Measurements from ENCODE around the gene PRKRA. TPM values are rescaled to one million over a fixed set of nuclear protein-coding genes. Genes with fewer than 3 reads are reported as not detected.

Gene PRKRA
- 102 TPM for polyA plus RNA-seq (2013, experiment 1 of 4)
- polyA plus RNA-seq (2013, experiment 2 of 4), result 104 TPM
- polyA plus RNA-seq (2013, experiment 3 of 4), result 81.3 TPM
- polyA plus RNA-seq (2013, experiment 4 of 4), result 89.4 TPM

- Histone ChIP-seq H3K4me3 (ENCODE audit: insufficient read depth, low read depth, low read length) (peak within 1 kb of the TSS; percentile 73), H3K36me3 (ENCODE audit: control insufficient read depth, insufficient read depth, low read length) (peaks cover 21% of the 10 kb centered on the region), H3K4me1 (ENCODE audit: control insufficient read depth, insufficient read depth, low read length) (peaks cover 15% of the 10 kb centered on the region), H3K27me3 (ENCODE audit: control insufficient read depth, insufficient read depth, low read length, poor library complexity, severe bottlenecking) (no peaks in the 10 kb centered on the region), H3K9me3 (ENCODE audit: control insufficient read depth, low read length) (no peaks in the 10 kb centered on the region), H3K27ac (ENCODE audit: insufficient read depth, low read depth, low read length, poor library complexity, severe bottlenecking) (peak within 1 kb of the TSS; percentile 100)
- WGBS, 2 experiments, result 5 to 6% methylated on average over 76 of the region's 76 CpGs
Observed at GRCh38 chr2:178450774-178451525, at the start of gene PRKRA, which contains the start of gene PJVK. TSS of gene PRKRA (minus strand) at chr2:178451175. CDS start at chr2:178451030, 145 bp downstream. TSS of gene PJVK (plus strand) at chr2:178451378. CDS start at chr2:178453410, 2,032 bp downstream.

- H3K27ac ChIP-seq (ENCODE audit: insufficient read depth, low read depth, low read length, poor library complexity, severe bottlenecking), result no peak overlapping the region
- H3K4me1 ChIP-seq (ENCODE audit: control insufficient read depth, insufficient read depth, low read length), result no peaks in the 10 kb centered on the region
- peaks cover 17% of the 10 kb centered on the region for H3K36me3 ChIP-seq (ENCODE audit: control insufficient read depth, insufficient read depth, low read length)
- H3K9me3 ChIP-seq (ENCODE audit: control insufficient read depth, low read length), result no peaks in the 10 kb centered on the region
- H3K4me3 ChIP-seq (ENCODE audit: insufficient read depth, low read depth, low read length), result no peak overlapping the region
- no peaks in the 10 kb centered on the region for H3K27me3 ChIP-seq (ENCODE audit: control insufficient read depth, insufficient read depth, low read length, poor library complexity, severe bottlenecking)
- 98% methylated on average over 3 of the region's 3 CpGs for WGBS, 2 experiments
Observed at GRCh38 chr2:178499640-178500039, 48.7 kb upstream of the PRKRA start.

- no peaks in the 10 kb centered on the region for H3K4me1 ChIP-seq (ENCODE audit: control insufficient read depth, insufficient read depth, low read length)
- no peaks in the 10 kb centered on the region for H3K27me3 ChIP-seq (ENCODE audit: control insufficient read depth, insufficient read depth, low read length, poor library complexity, severe bottlenecking)
- no peaks in the 10 kb centered on the region for H3K9me3 ChIP-seq (ENCODE audit: control insufficient read depth, low read length)
- no peak overlapping the region for H3K27ac ChIP-seq (ENCODE audit: insufficient read depth, low read depth, low read length, poor library complexity, severe bottlenecking)
- no peak overlapping the region for H3K4me3 ChIP-seq (ENCODE audit: insufficient read depth, low read depth, low read length)
- peaks cover 18% of the 10 kb centered on the region for H3K36me3 ChIP-seq (ENCODE audit: control insufficient read depth, insufficient read depth, low read length)
Observed at GRCh38 chr2:178498137-178498536, 47.2 kb upstream of the PRKRA start.

GRCh38 chr2:178496049-178496448 is 45.1 kb upstream of the PRKRA start:
- Histone ChIP-seq H3K36me3 (ENCODE audit: control insufficient read depth, insufficient read depth, low read length) (peaks cover 9% of the 10 kb centered on the region), H3K27ac (ENCODE audit: insufficient read depth, low read depth, low read length, poor library complexity, severe bottlenecking) (no peak overlapping the region), H3K4me3 (ENCODE audit: insufficient read depth, low read depth, low read length) (no peak overlapping the region), H3K9me3 (ENCODE audit: control insufficient read depth, low read length) (no peaks in the 10 kb centered on the region), H3K4me1 (ENCODE audit: control insufficient read depth, insufficient read depth, low read length) (no peaks in the 10 kb centered on the region), H3K27me3 (ENCODE audit: control insufficient read depth, insufficient read depth, low read length, poor library complexity, severe bottlenecking) (no peaks in the 10 kb centered on the region)
- 95 to 98% methylated on average over 4 of the region's 4 CpGs for WGBS, 2 experiments

- Histone ChIP-seq H3K27ac (ENCODE audit: insufficient read depth, low read depth, low read length, poor library complexity, severe bottlenecking) (no peak overlapping the region), H3K36me3 (ENCODE audit: control insufficient read depth, insufficient read depth, low read length) (peaks cover 4% of the 10 kb centered on the region), H3K4me1 (ENCODE audit: control insufficient read depth, insufficient read depth, low read length) (no peaks in the 10 kb centered on the region), H3K4me3 (ENCODE audit: insufficient read depth, low read depth, low read length) (no peak overlapping the region), H3K9me3 (ENCODE audit: control insufficient read depth, low read length) (no peaks in the 10 kb centered on the region), H3K27me3 (ENCODE audit: control insufficient read depth, insufficient read depth, low read length, poor library complexity, severe bottlenecking) (no peaks in the 10 kb centered on the region)
- WGBS, 2 experiments, result 94 to 95% methylated on average over 6 of the region's 6 CpGs
Observed at GRCh38 chr2:178491612-178492011, 40.6 kb upstream of the PRKRA start.

GRCh38 chr2:178485356-178485755 is 34.4 kb upstream of the PRKRA start:
- peaks cover 13% of the 10 kb centered on the region for H3K4me1 ChIP-seq (ENCODE audit: control insufficient read depth, insufficient read depth, low read length)
- no peaks in the 10 kb centered on the region for H3K9me3 ChIP-seq (ENCODE audit: control insufficient read depth, low read length)
- H3K27ac ChIP-seq (ENCODE audit: insufficient read depth, low read depth, low read length, poor library complexity, severe bottlenecking), result no peak overlapping the region
- no peaks in the 10 kb centered on the region for H3K36me3 ChIP-seq (ENCODE audit: control insufficient read depth, insufficient read depth, low read length)
- H3K27me3 ChIP-seq (ENCODE audit: control insufficient read depth, insufficient read depth, low read length, poor library complexity, severe bottlenecking), result no peaks in the 10 kb centered on the region
- 94 to 98% methylated on average over 3 of the region's 3 CpGs for WGBS, 2 experiments
- no peak overlapping the region for H3K4me3 ChIP-seq (ENCODE audit: insufficient read depth, low read depth, low read length)

- peaks cover 13% of the 10 kb centered on the region for H3K4me1 ChIP-seq (ENCODE audit: control insufficient read depth, insufficient read depth, low read length)
- H3K27me3 ChIP-seq (ENCODE audit: control insufficient read depth, insufficient read depth, low read length, poor library complexity, severe bottlenecking), result peaks cover 2% of the 10 kb centered on the region
- H3K9me3 ChIP-seq (ENCODE audit: control insufficient read depth, low read length), result no peaks in the 10 kb centered on the region
- no peak overlapping the region for H3K4me3 ChIP-seq (ENCODE audit: insufficient read depth, low read depth, low read length)
- H3K36me3 ChIP-seq (ENCODE audit: control insufficient read depth, insufficient read depth, low read length), result no peaks in the 10 kb centered on the region
- 93% methylated on average over 6 of the region's 6 CpGs for WGBS, 2 experiments
- H3K27ac ChIP-seq (ENCODE audit: insufficient read depth, low read depth, low read length, poor library complexity, severe bottlenecking), result no peak overlapping the region
Observed at GRCh38 chr2:178484245-178485041, 33.5 kb upstream of the PRKRA start.

GRCh38 chr2:178482437-178482836 is 31.5 kb upstream of the PRKRA start:
- Histone ChIP-seq H3K36me3 (ENCODE audit: control insufficient read depth, insufficient read depth, low read length) (no peaks in the 10 kb centered on the region), H3K4me1 (ENCODE audit: control insufficient read depth, insufficient read depth, low read length) (peaks cover 13% of the 10 kb centered on the region), H3K4me3 (ENCODE audit: insufficient read depth, low read depth, low read length) (no peak overlapping the region), H3K9me3 (ENCODE audit: control insufficient read depth, low read length) (no peaks in the 10 kb centered on the region), H3K27ac (ENCODE audit: insufficient read depth, low read depth, low read length, poor library complexity, severe bottlenecking) (no peak overlapping the region), H3K27me3 (ENCODE audit: control insufficient read depth, insufficient read depth, low read length, poor library complexity, severe bottlenecking) (peaks cover 8% of the 10 kb centered on the region)
- 88 to 89% methylated on average over 4 of the region's 4 CpGs for WGBS, 2 experiments

GRCh38 chr2:178480227-178481181 is 29.5 kb upstream of the PRKRA start, which contains the start of gene PLEKHA3:
TSS of gene PLEKHA3 (plus strand) at chr2:178480457. CDS start at chr2:178480870, 413 bp downstream.
- Histone ChIP-seq H3K27me3 (ENCODE audit: control insufficient read depth, insufficient read depth, low read length, poor library complexity, severe bottlenecking) (peaks cover 8% of the 10 kb centered on the region), H3K4me3 (ENCODE audit: insufficient read depth, low read depth, low read length) (peak within 1 kb of the TSS; percentile 81), H3K9me3 (ENCODE audit: control insufficient read depth, low read length) (no peaks in the 10 kb centered on the region), H3K36me3 (ENCODE audit: control insufficient read depth, insufficient read depth, low read length) (no peaks in the 10 kb centered on the region), H3K4me1 (ENCODE audit: control insufficient read depth, insufficient read depth, low read length) (peaks cover 17% of the 10 kb centered on the region), H3K27ac (ENCODE audit: insufficient read depth, low read depth, low read length, poor library complexity, severe bottlenecking) (peak within 1 kb of the TSS; percentile 60)
- 0% methylated on average over 92 of the region's 92 CpGs for WGBS, 2 experiments
